RWPE2 (cell line): ENCODE results near the gene SASS6.

Experiments used
- ATAC-seq: fragments of 200-7000 bp; cut with Tn5 transposase; 3 replicates; pipeline ENCODE4 v1.9.1; 2021; ENCODE audit warnings: low read depth
- DNase-seq: peaks from one replicate; pipeline ENCODE4 v3.0.0-alpha.2; 2020; ENCODE audit warnings: low spot score
- H3K27ac ChIP-seq: fragments of 450-650 bp; 2 replicates; pipeline ENCODE4 v1.5.1; 2017; ENCODE audit warnings: mild to moderate bottlenecking; ENCODE audit not compliant: poor library complexity, severe bottlenecking
- H3K27me3 ChIP-seq: fragments of 250-450 bp; sonication (Bioruptor Pico); 2 replicates; pipeline ENCODE4 v1.5.1; 2021; ENCODE audit warnings: mild to moderate bottlenecking, moderate library complexity; ENCODE audit not compliant: insufficient read depth, poor library complexity, severe bottlenecking
- H3K36me3 ChIP-seq: fragments of 250-450 bp; sonication (Bioruptor Pico); 2 replicates; pipeline ENCODE4 v1.5.1; 2020; ENCODE audit warnings: low read depth, mild to moderate bottlenecking, moderate library complexity
- H3K4me1 ChIP-seq: fragments of 250-450 bp; sonication (Bioruptor Pico); 2 replicates; pipeline ENCODE4 v1.5.1; 2021; ENCODE audit warnings: mild to moderate bottlenecking, moderate library complexity; ENCODE audit not compliant: insufficient read depth, poor library complexity, severe bottlenecking
- H3K4me3 ChIP-seq: fragments of 250-450 bp; sonication (Bioruptor Pico); 2 replicates; pipeline ENCODE4 v1.5.1; 2021; ENCODE audit warnings: mild to moderate bottlenecking, moderate library complexity; ENCODE audit not compliant: severe bottlenecking
- H3K9me3 ChIP-seq: fragments of 250-450 bp; sonication (Bioruptor Pico); 2 replicates; pipeline ENCODE4 v1.5.1; 2021; ENCODE audit warnings: mild to moderate bottlenecking, moderate library complexity; ENCODE audit not compliant: severe bottlenecking
- CTCF ChIP-seq: fragments of 450-650 bp; IDR thresholded peaks from one replicate; pipeline ENCODE4 v1.5.1; 2017; ENCODE audit warnings: mild to moderate bottlenecking, moderate library complexity; ENCODE audit not compliant: poor library complexity, severe bottlenecking

SASS6 gene

DNA sequence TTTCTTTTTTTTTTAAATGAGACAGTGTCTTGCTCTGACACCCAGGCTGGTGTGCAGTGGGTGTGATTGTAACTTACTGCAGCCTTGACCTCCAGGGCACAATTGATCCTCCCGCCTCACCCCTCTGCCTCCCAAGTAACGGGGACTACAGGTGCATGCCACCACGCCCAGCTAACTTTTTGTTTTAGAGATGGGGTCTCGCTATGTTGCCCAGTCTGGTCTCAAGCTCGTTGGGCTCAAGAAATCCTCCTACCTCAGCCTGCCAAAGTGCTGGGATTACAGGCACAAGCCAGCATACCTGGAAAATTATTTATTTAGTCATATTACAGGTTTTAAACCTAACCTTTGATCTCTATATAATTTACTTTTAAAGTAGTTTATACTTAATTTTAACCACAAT, 32.0 kb upstream of the SASS6 start:
- no peaks in the 10 kb centered on the region for H3K9me3 ChIP-seq
- H3K27me3 ChIP-seq: no peaks in the 10 kb centered on the region
- no peak overlapping the region for H3K27ac ChIP-seq
- no peaks in the 10 kb centered on the region for H3K4me1 ChIP-seq
- no peak for DNase-seq
- ATAC-seq: no peak
- H3K4me3 ChIP-seq: no peak overlapping the region
- no peak for TF ChIP-seq CTCF
- H3K36me3 ChIP-seq: no peaks in the 10 kb centered on the region

- Histone ChIP-seq H3K9me3 (no peaks in the 10 kb centered on the region), H3K27me3 (no peaks in the 10 kb centered on the region), H3K27ac (no peak overlapping the region), H3K4me1 (no peaks in the 10 kb centered on the region), H3K4me3 (no peak overlapping the region), H3K36me3 (no peaks in the 10 kb centered on the region)
- ATAC-seq: no peak
- TF ChIP-seq CTCF: no peak
- DNase-seq: no peak
Observed at GRCh38 chr1:100164216-100164615, 31.5 kb upstream of the SASS6 start.

DNA sequence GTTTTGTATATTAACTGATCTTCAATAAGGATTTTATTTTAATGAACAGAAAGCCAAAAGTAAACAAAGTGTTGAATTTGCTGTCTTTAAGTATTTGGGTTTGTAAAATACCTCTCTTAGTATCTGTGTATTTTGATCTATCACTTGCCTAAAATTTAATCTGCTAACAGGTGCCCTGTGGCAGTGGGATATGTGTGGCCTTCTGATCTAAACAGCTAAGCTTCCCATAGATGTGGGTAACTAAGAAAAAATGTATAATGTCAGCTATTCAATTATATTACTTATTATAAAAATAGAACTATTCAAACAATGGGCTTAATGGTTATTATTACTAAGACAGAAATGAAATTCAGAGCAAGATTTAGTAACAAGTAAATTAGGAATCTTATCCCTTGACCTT, 30.2 kb upstream of the SASS6 start:
- TF ChIP-seq CTCF: no peak
- no peak for DNase-seq
- H3K4me3 ChIP-seq: no peak overlapping the region

GRCh38 chr1:100152271-100152670, 19.5 kb upstream of the SASS6 start:
- Histone ChIP-seq H3K27ac (no peak overlapping the region), H3K4me1 (no peaks in the 10 kb centered on the region), H3K36me3 (peaks cover 29% of the 10 kb centered on the region), H3K4me3 (no peak overlapping the region), H3K27me3 (no peaks in the 10 kb centered on the region), H3K9me3 (no peaks in the 10 kb centered on the region)
- TF ChIP-seq CTCF: no peak
- ATAC-seq: no peak
- no peak for DNase-seq

More for the DNA sequence above, 30.2 kb upstream of the SASS6 start:
- Histone ChIP-seq H3K36me3 (no peaks in the 10 kb centered on the region), H3K9me3 (no peaks in the 10 kb centered on the region), H3K4me1 (no peaks in the 10 kb centered on the region), H3K27me3 (no peaks in the 10 kb centered on the region), H3K27ac (no peak overlapping the region)
- no peak for ATAC-seq

DNA sequence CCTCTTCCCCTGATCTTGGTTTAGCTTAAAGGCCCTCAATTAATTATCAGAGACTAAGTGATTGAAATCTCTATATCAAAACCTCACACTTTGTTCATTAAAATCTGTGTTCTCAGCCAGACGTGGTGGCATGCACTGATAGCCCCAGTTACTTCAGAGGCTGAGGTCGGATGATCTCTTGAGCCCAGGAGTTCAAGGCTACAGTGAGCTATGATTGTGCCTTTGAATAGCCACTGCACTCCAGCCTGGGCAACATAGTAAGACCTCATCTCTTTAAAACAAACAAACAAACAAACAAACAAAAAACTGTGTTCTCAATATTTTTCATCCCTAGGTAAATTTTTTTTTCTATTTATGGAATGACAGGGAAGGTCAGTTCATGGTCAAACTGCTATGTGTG, 18.9 kb upstream of the SASS6 start:
- no peak for TF ChIP-seq CTCF
- ATAC-seq: no peak
- Histone ChIP-seq H3K27ac (no peak overlapping the region), H3K27me3 (no peaks in the 10 kb centered on the region), H3K9me3 (no peaks in the 10 kb centered on the region), H3K4me3 (no peak overlapping the region), H3K36me3 (peaks cover 33% of the 10 kb centered on the region), H3K4me1 (no peaks in the 10 kb centered on the region)
- DNase-seq: no peak
